GM19025 (cell line): ENCODE data around the gene COL28A1.
A peak's percentile ranks its signal among the peaks of the same experiment; 100 is the strongest.

Source experiments
- ATAC-seq: cut with Tn5 transposase; IDR thresholded peaks from one replicate; pipeline ENCODE4 v1.9.1; 2021; ENCODE audit warnings: mild to moderate bottlenecking, low read depth, moderate library complexity; ENCODE audit not compliant: unreplicated experiment

Gene COL28A1

DNA sequence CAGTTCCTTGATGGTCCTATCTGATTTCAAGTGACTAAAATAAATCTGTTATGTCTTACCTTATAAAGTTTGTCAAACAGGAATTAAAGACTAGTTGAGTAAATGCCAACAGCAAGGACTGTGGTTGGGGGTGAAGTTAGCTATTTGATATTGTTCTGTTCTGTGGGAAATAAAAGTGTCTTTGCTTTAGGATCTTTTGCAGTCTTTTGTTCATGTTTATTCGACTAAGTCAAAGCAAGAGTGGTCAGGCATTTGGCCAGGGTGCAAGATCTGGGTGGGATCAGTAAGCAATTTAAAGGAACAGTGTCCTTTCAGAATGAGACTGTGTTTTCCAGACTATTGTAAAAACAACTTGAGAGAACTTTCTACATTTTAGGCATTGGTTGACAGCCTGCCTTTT, at the start of gene COL28A1:
COL28A1 (minus strand) TSS at position 183 of the 400 bp plus-strand sequence. CDS start 2,998 bp downstream, outside the sequence.
- no peak for ATAC-seq

DNA sequence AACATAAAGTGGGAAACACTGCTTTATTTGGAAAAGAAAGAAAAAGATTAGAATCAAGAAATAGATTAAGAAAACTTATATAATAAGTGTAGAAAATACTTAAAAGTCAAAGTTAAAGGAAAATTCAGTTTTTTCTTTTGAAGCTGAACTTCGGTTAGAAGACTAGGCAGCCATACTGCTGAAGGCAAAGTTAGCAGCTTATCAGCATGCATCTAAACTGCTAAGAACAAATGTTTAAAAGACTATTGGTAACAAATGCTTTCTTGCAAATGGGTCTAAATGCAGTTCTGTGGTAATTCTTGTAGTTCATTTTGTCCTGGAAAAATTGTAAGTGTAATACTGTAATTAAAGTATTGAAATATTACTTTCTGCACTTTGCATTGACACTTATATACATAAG, 49.0 kb upstream of the COL28A1 start:
- no peak for ATAC-seq

DNA sequence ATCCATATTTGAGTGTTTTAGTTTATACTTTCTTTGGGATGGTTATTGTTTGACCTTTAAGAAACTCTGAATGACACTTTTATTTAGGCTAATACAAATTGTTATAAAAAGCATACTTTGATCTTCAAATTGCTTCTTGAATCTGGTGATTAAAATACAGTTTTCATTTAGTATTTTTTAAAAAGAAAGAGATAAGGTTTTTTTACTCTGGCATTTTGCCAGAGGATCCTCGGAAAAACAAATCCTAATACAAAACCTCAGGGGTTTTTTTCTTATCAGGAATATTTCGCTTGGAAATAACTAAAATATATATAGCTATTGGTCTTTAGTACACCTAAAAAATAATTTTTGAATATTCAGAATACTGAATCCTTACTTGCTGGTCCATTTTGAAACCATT, 48.1 kb upstream of the COL28A1 start:
- ATAC-seq: no peak

DNA sequence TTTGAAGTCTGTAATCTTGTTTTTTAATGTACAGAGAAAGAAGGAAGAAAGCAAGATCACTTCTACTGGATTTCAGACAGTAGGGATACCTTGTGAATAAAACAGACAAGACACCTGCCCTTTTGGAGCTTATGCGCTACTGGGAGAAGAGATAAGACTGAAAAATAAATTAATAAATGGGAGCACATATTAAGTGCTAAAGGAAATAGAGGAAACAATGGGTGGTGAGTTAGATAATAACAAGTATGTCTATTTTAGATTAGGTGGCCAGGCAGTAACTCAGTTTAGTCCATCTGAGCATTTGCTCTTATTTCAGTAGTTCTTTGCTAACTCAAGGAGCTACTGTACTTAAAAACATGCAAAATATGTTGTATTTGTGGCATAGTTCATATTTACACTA, 46.9 kb upstream of the COL28A1 start:
- ATAC-seq: no peak

DNA sequence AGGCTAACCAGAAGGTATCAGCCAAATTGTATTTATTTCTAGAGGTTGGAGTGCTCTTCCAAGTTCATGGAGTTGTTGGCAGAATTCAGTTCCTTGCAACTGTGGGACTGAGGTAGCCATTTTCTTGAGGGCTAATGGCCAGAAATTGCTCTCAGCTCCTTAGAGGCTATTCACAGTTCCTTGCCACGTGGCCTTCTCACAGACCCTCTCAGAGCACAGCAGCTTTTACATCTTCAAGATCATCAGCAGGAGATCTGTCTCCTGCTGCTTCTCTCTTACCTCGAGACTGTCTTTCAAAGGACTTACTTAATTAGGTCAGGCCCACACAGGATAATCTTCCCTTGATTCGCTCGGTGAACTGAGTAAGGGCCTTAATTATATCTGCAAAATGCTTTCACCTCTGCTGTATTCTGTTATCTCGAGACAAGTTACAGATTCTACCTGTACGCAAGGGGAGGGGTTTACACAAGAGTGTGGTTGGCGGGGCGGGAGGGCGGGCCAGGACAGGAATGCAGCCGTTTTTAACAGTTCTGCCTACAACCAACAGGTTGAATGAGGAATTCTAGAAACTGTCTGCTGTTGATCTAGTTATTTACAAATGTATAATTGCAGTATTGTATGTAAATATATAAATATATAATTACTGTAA, 46.0 kb upstream of the COL28A1 start:
- no peak for ATAC-seq

DNA sequence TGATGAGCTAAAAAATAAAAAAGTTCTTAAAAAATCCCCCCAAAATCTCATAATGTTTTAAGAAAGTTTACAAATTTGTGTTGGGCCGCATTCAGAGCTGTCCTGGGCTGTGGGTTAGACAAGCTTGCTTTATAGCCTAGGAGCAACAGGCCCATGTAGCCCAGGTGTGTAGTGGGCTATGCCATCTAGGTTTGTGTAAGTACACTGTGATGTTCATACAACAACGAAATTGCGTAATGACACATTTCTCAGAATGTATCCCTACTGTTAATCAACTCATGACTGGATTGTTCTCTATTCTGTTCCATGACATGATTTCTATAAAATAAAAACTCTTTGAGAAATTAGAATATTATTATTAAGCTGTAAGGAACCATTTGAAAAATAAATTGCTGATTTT, 44.0 kb upstream of the COL28A1 start:
- no peak for ATAC-seq

DNA sequence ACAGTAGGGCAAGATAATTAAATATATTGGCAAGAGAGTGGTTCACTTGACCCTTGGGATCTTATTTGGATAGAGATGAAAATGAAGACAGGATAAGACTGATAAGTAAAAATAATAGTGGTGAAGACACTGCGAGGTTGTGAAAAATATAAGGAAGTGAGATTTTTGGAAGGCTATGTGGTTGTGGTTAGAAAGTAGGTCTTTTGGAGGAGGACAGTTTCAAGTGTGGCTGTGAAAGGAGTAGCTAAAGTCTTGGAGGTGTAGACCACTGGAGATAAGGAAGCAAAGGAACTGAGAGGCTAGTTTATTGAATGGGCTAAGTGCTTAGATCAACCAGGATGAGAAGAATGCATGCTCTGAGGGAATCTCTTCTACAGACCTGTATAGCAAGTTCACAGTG, 42.2 kb upstream of the COL28A1 start:
- no peak for ATAC-seq

DNA sequence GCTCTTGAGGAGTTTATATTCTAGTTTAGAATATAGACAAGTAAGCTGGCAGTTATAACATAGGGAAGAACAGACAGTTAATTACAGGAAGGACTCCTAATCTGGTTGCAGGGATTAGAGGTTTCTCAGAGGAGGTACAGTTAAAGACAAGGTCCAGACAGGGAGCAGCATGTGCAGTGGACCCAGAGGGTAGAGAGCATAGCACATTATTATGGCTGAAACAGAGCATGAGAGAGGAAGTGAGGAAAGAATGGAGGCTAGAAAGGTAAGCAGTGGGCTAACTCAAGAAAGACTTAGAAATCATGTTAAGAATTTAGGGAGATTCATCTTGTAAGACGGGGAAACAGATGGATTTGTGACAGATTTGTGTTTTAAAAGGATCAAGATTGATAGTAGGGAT, 40.7 kb upstream of the COL28A1 start:
- no peak for ATAC-seq

DNA sequence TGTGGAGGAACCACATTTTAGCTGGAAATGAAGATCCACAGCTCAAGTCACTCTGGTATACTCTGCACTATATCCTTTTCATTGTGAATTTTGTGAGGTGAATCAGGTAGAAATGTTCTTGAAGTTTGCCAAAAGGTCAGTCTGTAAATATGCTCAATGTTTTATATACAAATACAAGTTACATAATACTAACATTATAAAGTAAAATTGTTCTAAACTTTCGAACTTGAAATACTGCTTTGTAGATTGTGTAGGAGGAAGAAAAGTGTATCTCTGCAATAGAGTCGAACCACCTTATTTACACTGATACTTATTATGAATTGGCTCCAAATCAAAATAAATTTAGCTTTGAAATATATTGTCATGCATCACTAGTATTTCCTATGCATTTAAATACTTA, 38.0 kb upstream of the COL28A1 start:
- ATAC-seq: no peak

DNA sequence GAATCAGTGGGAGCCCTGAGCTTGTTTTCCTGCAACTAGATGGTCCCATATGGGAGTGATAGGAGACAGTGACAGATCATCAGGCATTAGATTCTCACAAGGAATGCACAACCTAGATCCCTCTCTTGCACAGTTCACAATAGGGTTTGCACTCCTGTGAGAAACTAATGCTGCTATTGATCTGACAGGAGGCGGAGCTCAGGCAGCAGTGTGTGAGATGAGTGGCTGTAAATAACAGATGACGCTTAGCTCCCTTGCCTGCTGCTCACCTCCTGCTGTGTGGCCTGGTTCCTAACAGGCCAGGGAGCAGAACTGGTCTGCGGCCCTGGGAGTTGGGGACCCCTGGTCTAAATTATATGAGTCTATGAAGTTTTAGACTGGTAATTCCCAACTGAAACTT, 34.9 kb upstream of the COL28A1 start:
- no peak for ATAC-seq

DNA sequence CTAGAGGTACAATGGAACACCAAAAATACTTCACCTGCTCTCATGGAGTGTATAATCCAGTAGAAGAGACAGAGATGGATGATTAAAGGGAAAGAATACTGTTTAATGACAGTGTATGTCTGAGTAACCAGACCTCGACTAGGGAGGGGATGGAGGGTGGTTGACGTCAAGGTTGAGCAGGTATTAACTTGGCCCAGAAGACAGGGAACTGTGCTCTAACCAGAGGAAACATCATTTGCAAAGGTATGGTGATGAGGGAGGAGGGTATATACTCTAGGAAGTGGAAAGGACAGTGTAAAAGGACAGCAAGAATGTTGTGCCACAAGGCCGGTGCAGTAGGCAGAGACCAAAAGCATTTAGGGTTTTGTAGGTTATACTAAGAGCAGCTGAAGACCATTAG, 33.9 kb upstream of the COL28A1 start:
- no peak for ATAC-seq

DNA sequence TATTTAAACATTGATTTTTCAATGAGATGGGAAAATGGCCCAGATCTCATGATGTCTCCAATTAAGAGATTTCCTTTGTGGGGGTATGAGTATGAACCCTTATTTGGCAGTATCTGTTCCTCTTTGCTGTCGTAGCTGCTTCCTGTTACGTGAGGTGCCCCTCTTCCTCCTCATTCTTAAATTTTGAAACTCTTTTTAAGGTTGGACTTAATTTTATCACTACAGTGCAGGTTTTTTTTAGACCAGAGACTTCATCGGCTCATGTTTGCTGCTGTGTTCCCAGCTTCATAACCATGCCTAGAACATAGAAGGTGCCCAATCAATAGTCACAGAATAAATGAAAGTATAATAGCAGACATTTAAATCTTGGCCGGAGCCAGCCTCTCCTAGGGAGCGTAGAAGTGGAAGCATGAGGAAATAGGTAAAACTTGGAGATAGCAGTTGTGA, 33.4 kb upstream of the COL28A1 start:
- ATAC-seq: no peak

DNA sequence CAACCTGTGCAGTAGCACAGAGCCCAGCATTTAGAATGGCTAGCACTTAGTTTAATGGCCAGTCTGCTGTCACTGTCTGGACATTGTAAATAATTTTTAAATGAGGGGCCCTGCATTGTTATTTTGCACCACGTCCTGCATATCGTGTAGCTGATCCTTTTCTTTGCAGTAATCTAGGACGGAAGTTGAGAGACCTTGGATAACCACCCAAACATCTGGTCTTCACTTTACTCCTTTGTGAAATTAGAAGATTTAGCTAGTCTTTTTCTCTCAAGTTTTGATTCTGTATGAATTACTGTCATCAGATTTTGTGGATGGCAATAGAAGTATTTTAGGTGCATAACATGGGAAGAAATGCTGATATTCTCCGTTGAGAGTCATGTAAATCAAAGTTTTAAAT, 32.9 kb upstream of the COL28A1 start:
- no peak for ATAC-seq

DNA sequence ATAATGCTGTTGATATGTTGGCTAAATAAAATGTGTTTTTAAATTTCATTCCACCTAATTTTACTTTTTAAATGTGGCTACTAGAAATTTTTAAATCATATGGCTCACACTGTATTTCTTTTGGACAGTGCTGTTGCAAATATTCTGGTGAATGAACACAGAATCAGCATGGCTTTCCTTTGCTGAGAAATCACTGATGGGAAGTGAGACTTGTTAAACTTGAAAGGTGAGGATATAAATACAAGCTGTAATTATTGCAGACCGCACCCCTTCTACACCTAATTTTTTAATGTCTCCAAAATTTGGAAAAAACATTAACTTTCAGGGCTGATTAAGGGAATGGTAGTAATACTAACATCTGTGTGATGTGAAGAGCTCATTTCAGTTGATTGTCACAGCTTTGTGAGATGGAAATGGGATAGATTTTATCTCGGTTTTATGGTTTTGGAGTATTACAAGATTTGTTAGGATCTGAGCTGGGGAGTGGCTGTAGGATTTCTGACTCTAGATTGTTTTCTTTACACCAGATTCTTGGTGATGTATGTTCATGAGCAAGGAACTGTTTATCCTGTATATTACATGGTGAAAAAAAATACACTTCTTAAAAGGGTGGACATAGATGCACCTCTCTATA, 32.3 kb upstream of the COL28A1 start:
- ATAC-seq: no peak

DNA sequence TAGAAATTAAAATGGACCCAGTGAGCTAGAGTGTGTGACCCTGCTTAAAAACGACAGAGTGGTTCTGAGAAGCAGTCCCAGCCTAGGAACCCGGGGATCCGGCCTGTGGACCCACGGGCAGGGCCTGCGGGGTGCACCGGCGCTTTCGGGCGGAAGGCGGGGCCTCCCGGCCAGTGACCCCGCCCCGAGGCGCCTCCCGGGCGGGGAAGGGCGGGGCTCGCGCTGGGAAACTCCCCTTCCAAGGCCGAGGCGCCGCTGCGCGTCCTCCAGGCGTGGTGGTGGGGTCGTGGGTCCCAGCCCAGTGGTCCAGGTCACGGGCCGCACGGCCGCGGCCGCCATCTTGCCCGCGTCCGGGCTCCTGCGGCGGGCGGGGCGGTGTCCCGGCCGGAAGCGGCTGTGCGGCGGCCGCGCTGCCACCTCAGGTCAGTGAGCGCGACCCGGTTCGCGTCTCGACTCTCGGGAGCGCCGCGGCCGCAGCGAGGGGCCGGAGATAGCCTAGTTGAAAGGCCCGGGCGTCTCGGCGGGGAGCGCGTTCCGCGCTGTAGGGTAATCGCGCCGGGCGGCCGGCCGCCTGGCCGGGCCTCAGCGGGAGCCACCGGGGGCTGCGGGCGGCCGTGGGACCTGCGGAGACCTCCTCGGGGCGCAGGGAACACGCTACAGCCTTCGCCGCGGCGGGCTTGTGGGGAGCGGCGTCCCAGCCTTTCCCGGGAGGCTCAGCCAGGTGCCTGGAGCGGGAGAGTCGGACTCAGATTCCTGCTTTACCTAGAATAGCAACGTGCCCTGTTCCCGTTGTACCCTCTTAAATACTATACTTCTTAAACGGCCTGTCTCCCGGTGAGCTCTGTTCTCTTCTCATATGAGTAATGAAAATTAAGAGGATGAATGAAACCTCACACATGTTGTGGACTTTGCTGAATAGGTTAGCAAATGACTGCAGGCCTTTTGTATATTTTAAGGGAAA, 31.3 kb upstream of the COL28A1 start, which contains the start of gene MIOS:
MIOS (plus strand) TSS at position 234 of the 961 bp plus-strand sequence. CDS start 5,592 bp downstream, outside the sequence.
- ATAC-seq: peak; percentile 77

DNA sequence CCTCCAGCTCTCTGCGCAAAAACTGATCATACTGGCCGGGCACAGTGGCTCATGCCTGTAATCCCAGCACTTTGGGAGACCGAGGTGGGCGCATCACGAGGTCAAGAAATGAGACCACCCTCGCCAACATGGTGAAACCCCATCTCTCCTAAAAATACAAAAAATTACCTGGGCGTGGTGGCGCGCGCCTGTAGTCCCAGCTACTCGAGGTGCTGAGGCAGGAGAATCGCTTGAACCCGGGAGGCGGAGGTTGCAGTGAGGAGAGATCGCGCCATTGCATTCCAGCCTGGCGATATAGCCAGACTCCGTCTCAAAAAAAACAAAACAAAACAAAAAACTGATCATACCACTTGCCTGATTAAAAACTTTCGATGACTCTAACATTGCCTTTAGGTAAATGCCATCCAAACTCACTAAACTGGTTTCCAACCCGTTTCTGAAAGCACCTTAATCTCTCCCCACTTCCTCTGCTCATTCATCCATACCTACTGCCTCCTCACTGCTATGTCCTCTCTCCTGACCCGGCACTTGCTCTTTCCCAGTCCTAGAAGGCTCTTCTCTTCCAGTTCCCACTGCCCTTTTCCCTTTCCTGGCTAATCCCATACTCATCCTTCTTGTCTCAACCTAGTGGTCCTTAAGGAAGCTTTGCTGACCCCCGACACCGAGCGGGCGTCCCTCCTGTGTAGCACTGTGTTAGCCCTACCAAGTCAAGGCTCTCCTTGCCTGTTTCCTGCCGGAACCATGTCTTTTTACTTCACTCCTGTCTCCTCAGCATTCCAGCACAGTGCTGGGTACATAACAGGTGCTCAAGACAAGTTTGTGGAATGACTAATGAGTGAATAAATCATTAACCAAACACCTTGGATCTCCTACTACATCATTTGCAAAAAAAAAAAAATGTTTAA, 30.3 kb upstream of the COL28A1 start:
- peak; percentile 14 for ATAC-seq

DNA sequence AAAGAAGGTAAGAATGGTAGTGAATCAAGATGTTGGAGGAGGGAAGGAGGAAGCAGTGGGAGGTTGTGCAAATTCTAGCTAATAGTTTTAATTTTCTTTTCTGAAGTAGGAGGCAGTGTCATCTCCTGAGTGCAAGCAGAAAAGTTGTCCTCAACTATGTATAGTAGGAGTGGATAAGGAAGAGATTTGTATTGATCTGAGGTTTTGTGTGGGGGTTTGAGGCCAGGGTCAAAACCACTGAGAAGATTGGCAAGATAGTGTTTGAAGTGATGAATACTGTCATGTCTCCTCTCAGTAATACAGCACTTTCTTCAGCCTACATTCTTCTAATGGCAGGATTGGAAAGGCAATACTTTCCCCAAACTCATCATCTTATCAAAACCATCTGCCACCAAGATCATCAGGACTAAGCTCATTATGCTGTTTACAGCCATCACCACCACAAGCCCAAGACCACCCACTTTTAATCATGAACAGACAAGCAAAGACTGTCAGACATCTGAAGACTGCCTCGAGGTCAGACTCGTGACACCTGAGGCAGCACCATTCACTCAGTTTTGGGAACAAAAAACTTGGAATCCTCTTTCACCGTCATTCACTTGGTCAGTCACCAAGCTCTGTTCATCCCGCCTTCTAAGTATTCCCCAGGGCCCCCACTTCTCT, 29.5 kb upstream of the COL28A1 start:
- no peak for ATAC-seq

DNA sequence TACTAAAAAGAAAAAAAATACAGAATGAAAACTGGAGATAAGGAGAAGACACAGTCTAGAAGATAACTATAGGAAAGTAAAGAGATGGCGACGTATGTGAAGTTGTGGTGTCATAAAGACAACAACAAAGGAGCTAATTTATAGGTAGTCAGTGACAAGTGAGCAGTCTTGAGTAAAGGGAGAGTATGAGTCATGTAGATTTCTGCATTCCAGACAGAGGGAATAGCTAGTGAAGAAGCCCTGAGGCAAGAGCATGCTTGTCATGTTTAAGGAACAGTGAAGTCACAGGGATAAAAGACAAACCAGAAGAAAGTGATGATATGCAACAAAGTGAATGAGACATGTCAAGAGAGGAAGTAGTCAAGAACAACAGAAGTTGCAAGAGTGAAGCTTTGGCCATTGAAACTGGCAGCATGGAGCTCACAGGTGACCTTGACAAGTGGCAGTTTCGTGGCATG, 28.7 kb upstream of the COL28A1 start:
- no peak for ATAC-seq

DNA sequence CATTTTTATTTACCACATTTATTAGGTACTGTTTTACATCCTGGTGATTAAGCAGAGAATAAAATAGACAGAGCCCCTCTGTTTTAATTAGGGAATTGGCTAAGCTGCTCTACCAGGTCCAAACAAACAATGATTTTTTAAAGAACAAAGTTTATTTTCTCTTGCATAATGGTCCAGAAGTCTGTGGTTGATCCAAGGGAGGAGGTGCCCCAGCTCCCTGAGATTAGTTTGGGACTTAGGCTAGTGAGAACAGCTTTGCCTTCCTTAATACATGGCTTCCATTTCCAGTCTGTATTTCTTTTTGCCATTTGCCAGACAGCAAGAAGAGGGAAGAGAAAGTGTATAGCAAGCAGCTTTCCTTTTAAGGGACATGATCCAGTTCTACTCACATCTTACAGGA, 28.1 kb upstream of the COL28A1 start:
- ATAC-seq: no peak

DNA sequence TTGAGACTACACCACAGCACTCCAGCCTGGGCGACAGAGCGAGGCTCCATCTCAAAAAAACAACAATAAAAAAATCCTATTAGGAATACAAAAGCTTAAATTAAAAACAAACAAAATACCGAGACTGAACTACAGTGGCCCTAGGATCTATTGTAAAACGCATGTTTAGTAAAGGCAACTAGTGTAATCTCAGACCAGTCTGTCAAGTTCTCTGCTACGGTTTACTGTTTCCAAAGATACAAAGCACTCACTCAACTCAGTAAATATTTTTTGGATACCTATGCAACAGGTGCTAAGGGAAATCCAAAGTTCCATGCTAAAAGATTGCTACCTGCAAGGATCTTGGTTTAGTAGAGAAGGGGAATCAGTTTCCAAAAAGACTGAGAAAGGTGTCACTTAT, 27.6 kb upstream of the COL28A1 start:
- no peak for ATAC-seq
